HG03457 (cell line): Measurements from ENCODE around the gene C1orf56.

Experiments used
- ATAC-seq: cut with Tn5 transposase; IDR thresholded peaks from one replicate; pipeline ENCODE4 v1.9.1; 2021; ENCODE audit warnings: moderate number of reproducible peaks; ENCODE audit not compliant: unreplicated experiment

C1orf56 gene, protein sequence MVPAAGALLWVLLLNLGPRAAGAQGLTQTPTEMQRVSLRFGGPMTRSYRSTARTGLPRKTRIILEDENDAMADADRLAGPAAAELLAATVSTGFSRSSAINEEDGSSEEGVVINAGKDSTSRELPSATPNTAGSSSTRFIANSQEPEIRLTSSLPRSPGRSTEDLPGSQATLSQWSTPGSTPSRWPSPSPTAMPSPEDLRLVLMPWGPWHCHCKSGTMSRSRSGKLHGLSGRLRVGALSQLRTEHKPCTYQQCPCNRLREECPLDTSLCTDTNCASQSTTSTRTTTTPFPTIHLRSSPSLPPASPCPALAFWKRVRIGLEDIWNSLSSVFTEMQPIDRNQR

GRCh38 chr1:151047591-151047924 lies at the start of gene C1orf56:
C1orf56 (plus strand) TSS chr1:151047751; CDS start chr1:151047848, 97 bp downstream.
- ATAC-seq, result no peak

DNA sequence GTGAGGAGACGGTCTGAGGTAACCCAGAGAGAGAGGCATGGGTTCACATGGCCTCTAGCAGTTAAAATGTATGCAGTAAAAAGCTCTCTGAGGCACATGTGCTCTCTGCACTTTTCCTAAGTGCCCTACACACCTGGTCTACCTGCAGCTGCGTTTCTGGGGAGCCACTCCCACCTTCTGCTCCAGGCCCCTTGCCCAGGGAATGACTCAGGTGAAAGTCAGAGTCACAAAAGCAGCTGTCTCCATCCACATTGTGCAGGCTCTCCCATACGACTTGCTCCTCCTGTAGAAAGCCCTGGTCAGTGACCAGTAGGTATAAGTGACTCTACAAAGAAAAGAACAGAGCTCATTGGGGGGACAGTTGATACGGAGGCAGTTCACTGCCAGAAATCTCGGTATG lies 49.6 kb upstream of the C1orf56 start:
- ATAC-seq, result no peak

DNA sequence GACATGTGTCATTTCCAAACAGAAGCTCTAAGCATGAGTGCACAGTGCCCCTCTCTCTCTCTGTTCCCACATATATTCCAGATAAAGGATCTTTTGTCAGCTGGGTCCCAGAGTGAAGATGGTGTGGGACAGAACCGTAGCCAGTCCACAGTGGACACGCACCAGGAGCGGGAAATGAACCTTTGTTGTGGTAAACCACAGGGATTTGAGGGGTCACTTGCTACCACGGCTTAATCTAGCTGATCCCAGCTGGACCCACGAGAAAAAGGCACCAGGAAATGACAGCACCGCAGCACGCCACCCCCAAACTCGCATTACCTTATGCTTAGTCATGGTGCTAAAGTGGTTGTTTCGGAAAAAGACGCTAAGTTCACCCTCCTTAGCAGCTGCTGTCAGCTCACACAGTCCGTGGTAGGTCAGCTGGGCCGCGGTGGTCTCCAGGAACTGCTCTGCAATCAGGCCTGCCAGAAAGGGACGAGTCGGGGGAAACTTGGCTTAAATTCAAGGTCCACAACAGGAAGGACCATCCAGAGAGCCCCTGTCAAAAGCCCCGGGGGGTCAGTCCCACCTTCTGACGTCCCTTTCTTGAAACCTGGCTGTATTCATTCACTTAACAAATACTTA lies 48.4 kb upstream of the C1orf56 start:
- no peak for ATAC-seq

- no peak for ATAC-seq
Measured at GRCh38 chr1:150999926-151000325, 47.6 kb upstream of the C1orf56 start.

- ATAC-seq, result no peak
Measured at GRCh38 chr1:151000408-151000807, 47.1 kb upstream of the C1orf56 start.

GRCh38 chr1:151001602-151002001 lies 45.9 kb upstream of the C1orf56 start:
- no peak for ATAC-seq

DNA sequence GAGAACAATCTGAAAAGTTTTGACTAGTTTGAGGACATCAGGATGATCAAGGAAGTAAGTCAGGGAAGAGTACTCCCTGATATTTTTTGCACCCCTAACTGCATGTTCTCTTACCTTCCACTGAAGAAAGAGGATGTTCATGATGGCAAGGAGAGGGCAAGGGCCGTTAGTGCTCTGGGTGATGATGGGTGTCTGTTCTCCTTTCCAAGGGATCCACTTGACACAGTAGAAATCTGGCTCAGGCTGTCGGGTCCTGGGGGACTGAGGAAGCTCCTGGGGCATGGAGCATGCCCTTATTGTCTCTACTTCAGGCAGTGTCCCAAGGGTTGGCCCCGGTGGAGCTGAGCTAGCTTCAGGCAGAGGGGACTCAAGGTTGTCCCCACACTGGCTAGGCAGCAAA lies 45.5 kb upstream of the C1orf56 start:
- ATAC-seq, result no peak

DNA sequence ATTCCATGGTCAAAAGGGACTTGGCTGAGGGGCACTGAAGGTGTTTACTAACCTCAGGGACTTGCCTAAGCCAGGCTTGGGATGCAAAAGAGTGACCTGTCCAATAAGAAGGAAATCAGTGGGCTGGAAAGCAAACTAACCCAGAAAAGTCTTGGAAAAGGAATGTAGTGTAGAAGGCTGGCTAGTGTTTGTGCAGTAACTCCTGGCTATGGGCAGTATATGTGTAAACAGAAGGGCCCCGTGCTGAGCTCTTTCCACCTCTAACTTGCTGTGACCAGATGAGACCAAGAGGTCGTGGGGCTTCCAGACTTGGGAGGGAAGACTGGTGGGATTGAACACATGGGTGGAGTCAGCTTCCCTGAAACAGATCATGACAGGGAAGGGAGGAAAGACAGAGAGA lies 44.9 kb upstream of the C1orf56 start:
- no peak for ATAC-seq

DNA sequence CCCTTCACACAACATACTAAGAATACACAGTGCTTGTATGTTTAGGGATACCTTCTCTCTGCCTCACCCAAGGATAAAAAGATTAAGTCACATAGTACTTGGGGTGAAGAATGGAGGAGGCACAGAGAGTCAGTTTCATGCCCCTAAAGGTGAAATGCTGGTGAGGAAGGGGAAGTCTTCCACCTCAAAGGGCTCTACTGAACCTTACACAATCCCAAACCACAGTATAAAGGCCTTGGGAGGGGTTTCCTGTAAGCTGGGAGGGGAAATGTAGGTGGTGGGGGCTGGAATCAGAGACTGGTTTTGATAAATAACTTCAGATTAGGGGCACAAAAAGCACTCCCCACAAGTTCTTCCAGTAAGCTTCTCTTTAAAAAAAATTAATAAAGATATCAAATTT lies 44.4 kb upstream of the C1orf56 start:
- no peak for ATAC-seq

GRCh38 chr1:151005729-151006319 lies 41.7 kb upstream of the C1orf56 start:
- ATAC-seq, result no peak

DNA sequence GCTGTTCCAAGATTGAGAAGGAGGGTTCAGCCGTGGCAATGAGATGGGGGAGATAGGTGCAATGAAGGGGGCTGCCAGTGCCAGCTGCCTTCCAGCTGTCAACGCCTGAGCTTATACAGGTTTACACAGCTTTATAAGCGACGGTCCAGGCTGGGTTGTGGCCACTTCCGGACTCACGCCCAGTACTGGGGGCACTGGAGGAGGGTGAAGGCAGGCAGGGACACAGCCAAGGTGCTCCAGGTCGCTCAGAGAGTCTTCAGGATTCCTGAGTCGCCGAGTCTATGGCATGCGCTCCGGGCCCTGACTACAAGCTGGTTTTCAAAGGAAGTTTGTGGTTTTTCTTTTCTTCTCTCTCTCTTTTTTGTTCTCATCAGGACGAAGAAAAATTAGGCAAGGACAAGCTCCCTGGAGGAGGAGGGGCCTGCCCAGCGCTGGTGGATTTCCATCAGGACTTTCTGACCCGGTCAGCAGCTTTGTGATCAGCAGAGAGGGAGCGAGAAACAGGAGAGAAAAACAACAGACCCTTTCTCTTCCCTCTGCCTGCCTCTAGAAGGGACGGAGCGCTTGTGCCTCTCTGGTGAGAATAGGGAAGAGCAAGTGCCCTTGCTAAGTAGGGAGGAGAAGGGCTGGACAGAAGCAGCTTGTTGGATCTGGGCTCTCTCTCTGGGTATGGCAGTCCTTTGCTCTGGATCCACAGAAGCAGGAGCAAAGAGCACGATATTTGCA lies 41.1 kb upstream of the C1orf56 start, which contains the start of gene MINDY1:
Gene MINDY1, minus strand, starts transcription at position 576 of the 726 bp plus-strand sequence. CDS start 4,285 bp downstream, outside the sequence.
- no peak for ATAC-seq

DNA sequence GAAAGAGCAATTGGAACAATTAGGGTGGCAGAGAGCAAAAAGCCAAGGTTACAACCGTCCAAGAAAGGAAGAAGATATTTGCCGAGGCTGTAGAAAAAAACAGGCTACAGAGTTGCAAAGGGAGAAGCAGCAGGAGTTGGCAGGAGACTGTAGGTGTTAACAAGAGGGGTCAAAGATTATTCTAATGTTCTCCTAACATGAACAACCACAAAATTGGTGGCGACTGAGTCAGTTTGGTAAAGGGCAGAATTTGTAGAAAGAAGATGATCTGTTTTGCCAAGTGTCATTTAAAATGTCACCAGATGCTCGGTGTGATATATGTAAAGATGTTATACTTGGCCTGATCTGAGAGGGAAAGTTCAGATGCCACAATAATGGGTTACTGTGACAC lies 39.7 kb upstream of the C1orf56 start:
- no peak for ATAC-seq

DNA sequence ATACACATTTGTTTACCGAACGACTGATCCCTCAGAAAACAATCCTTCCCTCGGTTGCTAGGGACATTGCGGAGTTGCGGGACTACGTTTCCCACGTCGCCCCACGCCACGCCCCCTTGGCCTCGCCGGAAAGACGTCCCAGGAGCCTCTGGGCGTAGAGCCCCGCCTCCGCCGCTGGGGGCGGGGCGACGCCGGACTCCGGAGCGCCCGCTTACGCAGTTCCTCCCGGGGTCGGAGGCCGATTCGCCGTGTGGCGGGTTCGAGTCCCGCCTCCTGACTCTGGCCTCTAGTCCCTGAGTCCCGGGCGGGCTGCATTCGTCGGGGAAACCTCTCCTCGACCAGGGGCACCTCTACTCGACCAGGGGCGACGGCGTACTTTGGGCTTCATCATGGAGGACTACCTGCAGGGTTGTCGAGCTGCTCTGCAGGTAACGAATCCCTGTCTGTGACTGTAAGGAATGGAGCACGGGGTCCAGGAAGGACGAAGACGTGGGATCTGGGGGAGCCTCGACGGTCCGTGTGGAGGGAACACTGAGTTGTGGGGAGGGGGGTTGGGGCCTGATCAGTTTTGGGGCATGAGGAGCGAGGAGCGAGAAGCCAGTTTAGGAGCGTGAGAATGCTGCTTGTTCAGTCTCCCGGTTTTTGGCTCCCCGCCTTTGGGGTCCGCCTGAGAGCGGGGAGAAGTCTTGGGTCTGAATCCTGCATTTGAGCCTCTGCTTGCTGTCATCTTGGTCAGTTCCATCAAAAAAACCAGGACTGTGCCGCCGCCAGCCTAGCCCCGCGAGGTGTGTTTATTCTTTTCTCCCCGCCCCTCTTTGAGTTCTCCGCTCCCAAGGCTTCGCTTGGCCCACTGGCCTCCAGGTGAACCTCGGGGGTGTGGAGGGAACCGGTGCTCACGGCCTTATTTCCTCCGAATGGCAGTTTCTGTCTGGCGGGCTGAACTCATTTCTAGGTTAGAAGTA lies 39.0 kb upstream of the C1orf56 start, which contains the start of gene PRUNE1:
Gene PRUNE1, plus strand, starts transcription at position 206 of the 962 bp plus-strand sequence. Its CDS starts 184 bp downstream, at position 390.
- ATAC-seq, result peak; percentile 56

GRCh38 chr1:151009206-151009587 lies 38.4 kb upstream of the C1orf56 start:
- no peak for ATAC-seq

GRCh38 chr1:151009674-151010345 lies 37.7 kb upstream of the C1orf56 start:
- ATAC-seq, result no peak

GRCh38 chr1:151010346-151010726 lies 37.2 kb upstream of the C1orf56 start:
- ATAC-seq, result no peak

DNA sequence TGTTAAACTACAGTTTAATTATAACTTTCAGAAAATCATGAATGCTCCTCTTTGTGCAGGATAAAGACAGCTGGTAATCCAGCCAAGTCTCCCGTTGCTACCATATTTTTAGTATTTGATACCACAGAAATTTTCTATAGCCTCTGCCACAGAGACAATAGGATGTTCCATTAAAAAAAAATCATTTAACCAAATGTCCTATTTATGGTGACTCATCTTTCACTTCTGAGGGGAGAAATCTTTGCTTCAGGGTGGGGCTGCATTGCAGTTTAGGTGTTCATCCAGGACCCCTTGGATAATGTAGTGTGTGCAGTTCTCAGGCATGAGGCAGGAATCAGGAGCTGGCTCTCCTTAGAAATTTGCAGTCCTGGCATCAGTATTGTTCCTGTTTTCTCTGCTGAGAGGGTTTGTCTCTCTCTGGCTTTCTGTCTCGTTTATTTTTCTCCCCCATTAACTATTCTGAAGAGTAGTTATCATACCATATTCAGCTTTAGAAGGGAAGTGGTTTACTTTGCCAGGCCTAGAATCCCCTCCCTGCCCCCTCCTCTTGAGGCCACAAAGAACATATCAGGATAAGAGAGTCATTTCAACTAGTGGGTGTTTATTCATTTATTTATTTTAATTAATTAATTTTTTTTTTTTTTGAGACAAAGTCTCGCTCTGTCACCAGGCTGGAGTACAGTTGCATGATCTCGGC lies 36.2 kb upstream of the C1orf56 start:
- ATAC-seq, result no peak

GRCh38 chr1:151012684-151013471 lies 34.7 kb upstream of the C1orf56 start:
- no peak for ATAC-seq
